ENCODE data around the gene B4GALNT3.

B4GALNT3 gene

DNA sequence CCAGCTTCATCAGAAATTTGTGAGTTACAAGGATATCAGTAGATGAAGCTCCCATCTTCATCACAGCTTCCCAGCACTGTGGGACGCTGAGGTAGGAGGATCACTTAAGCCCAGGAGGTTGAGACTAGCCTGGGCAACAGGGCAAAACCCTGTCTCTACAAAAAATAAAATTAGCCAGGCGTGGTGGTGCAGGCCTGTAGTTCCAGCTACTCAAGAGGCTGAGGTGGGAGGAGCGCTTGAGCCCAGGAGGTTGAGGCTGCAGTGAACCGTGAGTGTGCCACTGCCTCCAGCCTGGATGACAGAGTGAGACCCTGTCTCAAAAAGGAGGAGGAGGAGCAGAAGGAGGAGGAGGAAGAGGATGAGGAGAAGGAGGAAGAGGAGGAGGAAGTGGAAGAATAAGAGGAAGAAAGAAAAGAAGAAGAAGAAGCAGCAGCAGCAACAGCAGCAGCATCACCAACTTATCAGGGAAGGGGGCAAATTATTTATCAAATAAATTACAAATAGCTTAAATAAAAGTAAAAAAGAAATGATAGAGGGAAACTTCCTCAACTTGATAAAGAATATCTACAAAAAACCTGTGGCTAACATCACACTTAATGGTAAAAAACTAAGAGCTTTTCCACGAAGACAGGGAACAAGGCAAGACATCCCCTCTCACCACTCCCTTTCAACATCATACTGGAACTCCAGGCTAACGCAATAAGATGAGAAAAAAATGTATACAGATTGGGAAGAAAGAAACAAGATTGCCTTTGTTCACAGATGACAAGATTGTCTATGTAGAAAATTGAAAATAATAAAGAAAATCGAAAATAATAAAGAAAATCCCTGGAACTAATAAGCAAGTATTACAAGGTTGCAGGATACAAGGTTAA, 133.9 kb downstream of the B4GALNT3 start:
- no peak for DNase-seq (ENCODE audit: low read depth)

DNA sequence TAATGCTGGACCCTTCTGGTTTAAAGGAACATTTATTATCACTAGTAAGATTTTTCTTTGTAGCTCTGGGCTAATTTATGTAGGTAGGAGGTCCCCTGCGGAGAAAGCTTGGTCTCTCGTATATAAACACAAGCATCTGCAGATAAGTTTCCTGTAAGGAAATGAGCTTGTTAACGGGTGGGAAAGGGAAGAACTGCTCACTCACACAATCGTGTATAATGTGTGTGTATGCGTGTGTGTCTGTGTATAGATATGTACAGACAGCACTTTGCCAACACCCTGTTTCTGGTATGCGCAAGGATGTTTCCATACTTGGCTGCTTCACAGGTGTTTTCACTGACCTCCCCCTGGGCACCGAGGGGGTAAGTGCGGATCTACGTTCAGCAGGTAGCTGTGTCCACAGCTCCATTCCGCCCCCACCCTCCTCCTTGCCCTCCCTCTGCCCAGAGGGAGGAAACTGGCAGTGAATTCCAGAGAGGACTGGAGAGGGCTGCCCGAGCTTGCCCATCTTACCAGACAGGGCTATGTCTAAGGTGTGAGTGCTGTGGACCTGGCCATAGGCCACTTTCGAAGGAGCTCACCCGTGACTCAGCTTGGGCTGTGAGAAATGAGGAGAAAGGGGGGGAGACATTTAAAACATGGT, 138.3 kb downstream of the B4GALNT3 start:
- DNase-seq (ENCODE audit: low read depth), result no peak

DNA sequence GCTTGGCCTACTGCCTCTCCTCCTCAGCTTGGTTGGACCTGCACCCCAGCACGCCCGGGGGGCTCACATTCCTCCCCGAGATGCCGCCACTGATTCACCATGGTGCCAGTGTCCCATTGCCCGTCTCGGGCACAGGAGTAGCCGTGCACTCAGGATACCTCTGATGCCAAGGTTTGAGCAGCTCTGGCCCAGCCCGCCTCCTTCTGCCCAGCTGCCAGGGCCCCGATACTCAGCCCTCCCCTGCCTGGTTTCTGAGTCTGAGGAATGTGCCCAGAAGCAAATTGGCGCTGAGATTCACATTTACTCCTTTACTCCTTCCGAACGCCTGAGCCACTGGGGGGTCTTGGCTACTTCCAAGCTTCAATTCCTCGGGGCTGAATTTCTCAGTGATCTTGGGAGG, 140.0 kb downstream of the B4GALNT3 start:
- DNase-seq (ENCODE audit: low read depth), result no peak

DNA sequence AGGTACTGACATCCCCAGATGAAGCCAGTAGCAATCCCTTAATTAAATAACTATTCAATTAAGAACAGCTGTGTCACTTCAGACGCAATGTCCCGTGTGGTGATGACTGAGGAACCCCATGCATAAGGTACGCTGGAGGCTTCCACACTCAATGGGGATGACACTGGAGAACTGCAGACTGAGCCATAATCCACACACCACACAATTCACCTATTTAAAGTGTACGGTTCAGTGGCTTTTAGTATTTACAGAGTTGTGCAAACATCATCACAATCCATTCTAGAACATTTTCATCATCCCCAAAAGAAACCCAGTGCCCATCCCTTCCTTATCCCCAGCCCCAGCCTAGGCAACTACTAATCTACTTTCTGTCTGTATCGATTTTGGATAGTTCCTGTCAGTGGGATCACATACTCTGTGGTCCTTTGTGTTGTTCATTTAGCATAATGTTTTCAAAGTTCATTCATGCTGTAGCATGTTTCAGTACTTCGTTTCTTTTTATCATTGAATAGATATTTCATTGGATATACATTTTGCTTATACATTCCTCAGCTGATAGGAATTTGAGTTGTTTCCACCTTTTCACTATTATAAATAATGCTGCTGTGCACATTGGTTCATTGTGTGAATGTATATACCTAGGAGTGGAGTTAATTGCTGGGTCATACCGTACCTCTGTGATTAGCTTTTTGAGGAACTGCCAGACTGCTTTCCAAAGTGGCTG, 142.4 kb downstream of the B4GALNT3 start:
- DNase-seq (ENCODE audit: low read depth), result no peak

DNA sequence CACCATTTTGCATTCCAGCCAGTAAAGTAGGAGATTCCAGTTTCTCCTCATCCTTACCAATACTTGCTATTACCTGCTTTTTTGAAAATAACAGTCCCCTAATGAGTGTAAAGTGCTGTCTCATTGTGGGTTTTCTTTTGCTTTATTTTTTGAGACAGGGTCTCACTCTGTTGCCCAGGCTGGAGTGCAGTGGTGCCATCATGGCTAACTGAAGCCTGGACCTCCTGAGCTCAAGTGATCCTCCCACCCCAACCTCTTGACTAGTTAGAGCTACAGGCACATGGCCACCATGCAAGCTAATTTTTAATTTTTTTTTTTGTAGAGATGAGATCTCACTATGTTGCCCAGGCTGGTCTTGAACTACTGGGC, 142.9 kb downstream of the B4GALNT3 start:
- no peak for DNase-seq (ENCODE audit: low read depth)

DNA sequence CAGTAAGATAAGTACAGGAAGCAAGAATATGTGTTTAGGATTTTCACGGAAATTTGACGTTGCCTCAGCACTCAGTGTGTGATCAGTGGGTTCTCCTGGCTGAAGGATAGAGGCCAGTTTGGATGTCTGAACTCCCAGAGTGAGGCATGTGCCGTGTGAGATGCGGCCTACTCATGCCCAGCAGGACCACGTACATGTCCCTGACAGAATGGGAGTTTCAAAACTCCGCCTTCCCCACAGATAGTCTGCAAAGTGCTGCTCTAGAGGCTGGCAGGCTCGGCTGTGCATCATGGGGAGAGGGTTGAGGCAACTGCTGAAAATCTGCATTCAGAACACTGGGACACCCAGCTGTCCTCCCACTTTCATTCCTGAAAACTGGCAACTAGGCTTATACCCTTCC, 145.2 kb downstream of the B4GALNT3 start:
- no peak for DNase-seq (ENCODE audit: low read depth)

DNA sequence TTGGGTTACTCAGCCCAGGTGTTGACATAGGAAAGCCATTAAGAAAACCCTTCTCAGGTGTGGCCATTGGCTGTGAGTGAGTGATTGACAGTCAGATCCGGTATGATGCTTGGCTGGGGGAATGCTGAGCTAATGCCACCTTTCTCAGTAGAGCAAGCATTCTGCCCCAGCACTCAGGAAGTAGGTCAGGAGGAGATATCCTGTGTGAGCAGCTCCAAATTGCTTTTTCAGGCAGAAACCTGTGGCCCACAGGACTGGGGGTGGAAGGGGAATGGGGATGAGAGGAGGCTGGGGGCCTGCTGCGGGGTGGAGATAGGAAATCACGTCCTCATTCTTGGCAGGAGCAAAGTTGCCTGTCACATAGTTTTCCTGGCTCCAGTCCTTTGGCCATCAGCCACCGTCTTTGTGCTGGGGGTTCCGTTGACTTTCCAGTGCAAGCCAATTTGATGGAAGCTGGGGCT, 147.8 kb downstream of the B4GALNT3 start:
- no peak for DNase-seq (ENCODE audit: low read depth)

DNA sequence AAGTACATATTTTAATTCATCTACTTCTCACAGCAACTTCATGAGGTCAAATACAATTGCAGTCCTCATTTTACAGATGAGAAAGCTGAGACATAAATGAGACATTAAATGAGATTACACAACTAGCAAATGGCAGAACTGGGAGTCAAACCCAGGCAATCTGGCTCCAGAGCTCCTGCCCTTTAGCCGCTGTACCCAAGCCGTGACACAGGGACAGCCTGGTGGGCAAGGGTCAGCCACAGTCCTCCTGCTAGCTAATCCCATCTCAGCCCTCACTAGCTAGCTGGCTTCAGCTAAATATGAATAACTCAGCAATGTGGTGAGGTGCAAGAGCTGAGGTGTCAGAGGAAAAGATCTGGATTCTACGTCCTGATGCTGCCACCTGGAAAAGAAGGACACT, 148.7 kb downstream of the B4GALNT3 start:
- no peak for DNase-seq (ENCODE audit: low read depth)

DNA sequence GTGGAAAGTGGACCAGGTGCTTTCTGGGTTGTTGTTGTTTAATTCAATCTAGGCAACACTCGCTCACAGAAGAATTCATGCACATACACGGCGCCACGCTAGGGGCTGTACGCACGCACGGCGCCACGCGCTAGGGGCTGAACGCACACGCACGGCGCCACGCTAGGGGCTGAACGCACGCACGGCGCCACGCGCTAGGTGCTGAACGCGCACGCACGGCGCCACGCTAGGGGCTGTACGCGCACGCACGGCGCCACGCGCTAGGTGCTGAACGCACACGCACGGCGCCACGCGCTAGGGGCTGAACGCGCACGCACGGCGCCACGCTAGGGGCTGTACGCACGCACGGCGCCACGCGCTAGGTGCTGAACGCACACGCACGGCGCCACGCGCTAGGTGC, 149.2 kb downstream of the B4GALNT3 start:
- DNase-seq (ENCODE audit: low read depth), result no peak

DNA sequence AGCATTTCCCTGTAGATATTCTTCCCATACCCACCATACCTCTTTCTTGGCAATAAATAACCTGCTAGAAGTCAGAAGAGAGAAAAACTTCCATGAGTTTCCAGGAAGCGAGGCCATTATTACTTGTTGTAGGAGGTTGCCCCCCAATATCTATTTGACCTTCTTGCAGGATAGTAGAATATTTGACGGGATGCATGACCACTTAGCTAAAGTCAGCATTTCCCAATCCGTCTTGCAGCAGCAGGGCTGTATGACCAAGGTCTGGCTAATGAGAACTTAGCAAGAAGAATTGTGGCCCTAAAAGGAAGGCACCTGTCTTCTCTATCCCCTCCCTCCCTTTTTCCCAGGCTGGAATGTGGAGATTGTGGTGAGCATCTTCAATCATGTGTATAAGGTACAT, 152.0 kb downstream of the B4GALNT3 start:
- no peak for DNase-seq (ENCODE audit: low read depth)

DNA sequence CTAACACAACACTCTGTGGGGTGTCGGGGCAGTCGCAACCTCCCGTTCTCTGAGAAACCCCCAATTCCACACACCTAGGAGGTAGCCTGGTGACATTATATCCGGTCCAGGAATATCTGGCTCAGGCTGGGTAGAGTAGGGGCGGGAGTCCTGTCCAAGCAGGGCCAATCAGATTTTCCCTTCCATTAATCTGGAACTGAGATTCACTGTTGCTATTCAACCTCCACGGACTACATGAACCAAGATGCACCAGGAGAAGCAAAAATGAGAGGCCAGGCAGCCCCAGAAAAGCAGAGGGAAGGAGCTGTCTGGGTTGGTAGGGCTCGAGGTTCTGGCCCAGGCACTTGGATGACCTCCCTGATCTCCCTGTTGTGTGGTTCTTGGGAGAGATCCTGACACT, 152.6 kb downstream of the B4GALNT3 start:
- no peak for DNase-seq (ENCODE audit: low read depth)

DNA sequence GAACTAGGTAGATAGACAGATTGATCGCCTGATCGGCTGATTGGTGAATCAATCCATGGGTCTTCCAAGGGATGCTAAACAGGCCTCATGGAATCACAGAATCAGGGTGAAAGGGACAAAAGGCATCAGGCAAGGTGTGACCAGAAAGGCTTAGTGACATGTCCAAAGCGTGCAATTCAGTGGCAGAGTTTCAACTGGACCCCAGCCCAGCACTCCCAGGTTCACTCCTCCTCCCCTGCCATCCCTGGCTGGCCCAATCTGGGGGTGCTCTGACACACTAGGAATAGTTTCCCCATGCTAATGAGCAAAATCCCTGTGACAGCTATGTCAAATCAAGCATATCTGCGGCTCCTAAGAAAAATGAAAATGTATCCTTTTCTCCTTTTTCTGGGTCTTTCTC, 153.1 kb downstream of the B4GALNT3 start:
- DNase-seq (ENCODE audit: low read depth), result no peak

Data from activated T-cell treated with anti-CD3 and anti-CD28 coated beads for 1 hour (primary cell).